Cerebellar cortex (tissue), 1 donor: ENCODE data around the gene NPFFR1.
A peak's percentile ranks its signal among the peaks of the same experiment; 100 is the strongest.
"Not testable (repeated sequence)": the region's sequence is repeated elsewhere in the genome, so short reads cannot be mapped to it uniquely, and the experiment has no call there.

Experiments
- DNase-seq: peaks from one replicate; pipeline ENCODE4 v3.0.0-alpha.2; 2015; ENCODE audit warnings: low spot score

NPFFR1 gene

DNA sequence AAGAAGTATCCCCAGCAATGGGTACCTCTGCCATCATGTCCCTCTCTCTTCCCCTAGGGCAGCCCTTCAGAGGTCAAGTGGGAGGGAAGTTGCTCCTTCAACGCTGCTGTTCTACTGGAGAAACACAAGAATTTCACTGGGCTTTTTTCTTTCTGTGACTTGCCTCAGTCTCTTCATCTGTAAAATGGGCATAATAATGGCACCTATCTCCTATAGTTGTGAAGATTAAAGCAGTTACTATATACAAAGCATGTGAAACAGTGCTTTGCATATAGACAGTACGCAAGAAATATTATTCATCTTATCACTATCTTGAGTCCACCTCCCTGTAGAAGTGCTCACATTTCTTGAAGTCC, 1.6 kb upstream of the NPFFR1 start:
- DNase-seq: no peak

DNA sequence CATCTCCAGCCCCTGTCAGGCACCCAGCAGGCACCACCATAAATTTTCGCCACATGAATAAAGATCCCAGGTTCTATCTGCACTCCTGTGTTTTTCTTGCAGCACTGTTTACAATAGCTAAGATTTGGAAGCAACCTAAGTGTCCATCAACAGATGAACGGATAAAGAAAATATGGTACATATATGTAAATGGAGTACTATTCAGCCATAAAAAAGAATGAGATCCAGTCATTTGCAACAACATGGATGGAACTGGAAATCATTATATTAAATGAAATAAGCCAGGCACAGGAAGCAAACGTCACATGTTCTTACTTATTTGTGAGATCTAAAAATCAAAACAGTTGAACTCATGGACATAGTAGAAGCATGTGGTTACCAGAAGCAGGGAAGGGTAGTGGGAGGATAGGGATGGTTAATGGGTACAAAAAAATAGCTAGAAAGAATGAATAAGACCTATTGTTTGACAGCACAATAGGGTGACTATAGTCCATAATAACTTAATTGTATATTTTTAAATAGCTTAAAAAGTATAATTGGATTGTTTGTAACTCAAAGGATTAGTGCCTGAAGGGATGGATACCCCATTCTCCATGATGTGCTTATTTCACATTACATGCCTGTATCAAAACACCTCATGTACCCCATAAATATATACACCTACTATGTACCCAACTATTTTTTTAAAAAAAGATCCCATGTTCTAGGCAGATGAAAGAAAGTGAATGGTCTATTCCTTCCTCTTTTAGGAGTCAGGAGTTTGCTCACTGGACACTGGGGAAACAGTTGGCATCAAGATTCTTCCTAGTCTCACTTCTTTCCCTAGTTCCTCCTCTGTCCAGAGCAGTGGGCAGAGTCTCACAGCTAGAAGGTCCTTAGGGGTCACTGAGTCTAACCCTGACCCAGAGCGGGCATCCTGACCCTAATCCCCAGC, 1.0 kb upstream of the NPFFR1 start:
- no peak for DNase-seq

GRCh38 chr10:70283071-70283444, 746 bp downstream of the NPFFR1 start:
- no peak for DNase-seq

DNA sequence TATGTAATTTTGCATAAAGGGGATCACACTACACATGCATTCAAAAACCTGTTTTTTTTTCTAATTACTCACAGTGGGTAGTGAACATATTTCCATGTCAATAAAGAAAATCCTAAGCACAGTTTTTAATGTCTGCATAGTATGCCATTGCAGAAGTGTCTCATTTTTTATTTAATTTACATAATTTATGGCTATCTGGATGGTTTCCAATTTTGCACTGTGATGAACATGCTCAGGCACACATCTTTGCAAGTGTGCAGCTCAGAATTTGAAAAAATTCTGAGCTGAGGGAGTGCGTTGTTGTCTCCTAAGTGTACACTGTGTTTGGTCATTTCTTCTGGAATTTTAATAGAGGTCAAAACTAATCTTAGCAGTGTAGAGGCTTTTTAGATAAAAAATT, 2.2 kb downstream of the NPFFR1 start:
- DNase-seq: no peak

DNA sequence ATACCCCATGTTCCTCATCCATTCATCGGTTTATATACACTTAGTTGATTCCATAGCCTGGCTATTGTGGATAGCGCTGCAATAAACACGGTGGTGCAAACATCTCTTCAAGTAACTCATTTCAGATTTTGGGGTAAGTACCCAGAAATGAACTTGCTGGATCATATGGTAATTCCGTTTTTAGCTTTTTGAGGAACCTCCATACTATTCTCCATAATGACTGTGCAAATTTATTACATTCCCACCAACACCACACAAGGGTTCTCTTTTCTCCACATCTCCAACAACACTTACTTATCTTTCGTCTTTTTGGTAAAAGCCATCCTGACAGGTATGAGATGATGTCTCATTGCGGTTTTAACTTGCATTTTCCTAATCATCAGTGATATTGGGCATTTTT, 3.7 kb downstream of the NPFFR1 start:
- no peak for DNase-seq

DNA sequence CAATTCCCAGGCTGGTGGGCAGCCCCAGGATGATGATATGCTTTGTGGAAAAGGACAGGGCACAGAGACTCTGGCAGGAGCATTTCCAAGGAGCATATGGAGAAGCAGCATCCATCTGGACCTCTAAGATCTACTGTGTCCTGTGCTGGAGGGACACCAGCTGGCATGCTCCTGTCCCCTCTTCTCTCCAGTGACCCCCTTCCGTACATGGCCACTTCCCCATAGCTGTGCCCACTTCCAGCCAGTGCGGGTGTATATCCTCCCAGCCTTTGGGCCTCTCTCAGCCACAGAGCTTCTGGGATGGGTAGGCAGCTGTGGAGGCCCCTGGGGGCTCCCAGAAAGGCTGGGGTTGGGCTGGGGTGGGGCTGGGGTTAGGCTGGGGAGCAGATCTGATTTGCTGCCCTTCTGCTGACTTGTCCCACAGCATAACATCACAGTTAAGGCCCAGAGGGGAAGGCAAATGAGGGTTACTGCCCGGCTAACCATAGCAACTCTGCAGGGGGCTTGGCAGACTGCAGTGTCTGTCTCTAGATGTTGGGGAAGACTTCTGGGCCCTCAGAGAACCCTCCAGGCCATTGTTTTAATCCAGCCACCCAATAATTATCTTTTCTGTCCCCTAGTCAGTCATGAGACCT, 6.3 kb downstream of the NPFFR1 start:
- DNase-seq: peak; percentile 95

GRCh38 chr10:70274643-70275042, 9.2 kb downstream of the NPFFR1 start:
- peak; percentile 83 for DNase-seq

- DNase-seq: peak; percentile 39
Measured at GRCh38 chr10:70272925-70273316, 10.9 kb downstream of the NPFFR1 start.

DNA sequence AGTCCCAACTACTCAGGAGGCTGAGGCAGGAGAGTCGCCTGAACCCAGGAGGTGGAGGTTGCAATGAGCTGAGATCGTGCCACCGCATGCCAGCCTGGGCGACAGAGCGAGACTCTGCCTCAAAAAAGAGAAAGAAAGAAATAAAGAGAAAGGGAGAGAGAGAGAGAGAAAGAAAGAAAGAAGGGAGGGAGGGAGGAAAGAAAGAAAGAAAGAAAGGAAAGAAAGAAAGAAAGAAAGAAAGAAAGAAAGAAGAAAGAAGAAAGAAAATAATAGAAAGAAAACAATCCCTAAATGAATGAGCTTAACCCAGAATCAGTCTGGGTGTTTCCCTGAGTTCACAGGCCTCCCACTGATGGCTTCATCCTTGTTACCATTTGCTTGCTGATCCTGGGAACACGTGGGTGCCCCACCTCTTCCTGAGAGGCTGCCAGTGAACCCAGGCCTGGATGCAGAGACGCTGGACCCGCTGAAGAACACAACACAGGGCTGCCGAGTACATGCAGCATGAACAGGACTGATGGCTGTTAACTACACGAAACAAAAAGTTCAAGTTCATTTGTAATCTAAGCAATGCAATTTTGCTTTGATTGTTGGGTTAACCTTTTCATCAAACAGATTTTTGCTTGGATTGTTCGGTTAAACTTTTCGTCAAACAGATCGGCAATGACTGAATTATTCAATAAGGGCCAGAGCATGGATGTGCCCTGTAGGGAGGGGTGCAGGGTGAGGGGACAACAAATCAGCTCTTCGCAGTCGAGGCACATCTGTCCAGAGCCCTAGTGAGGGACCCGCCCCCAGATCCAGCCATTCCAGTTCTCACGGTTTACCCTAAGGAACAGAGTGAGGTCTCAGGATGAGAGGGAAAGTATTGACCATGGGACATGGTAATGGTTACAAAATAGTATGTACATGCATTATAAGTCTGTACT, 11.5 kb downstream of the NPFFR1 start:
- no peak for DNase-seq

- no peak for DNase-seq
Measured at GRCh38 chr10:70270952-70271351, 12.9 kb downstream of the NPFFR1 start.

DNA sequence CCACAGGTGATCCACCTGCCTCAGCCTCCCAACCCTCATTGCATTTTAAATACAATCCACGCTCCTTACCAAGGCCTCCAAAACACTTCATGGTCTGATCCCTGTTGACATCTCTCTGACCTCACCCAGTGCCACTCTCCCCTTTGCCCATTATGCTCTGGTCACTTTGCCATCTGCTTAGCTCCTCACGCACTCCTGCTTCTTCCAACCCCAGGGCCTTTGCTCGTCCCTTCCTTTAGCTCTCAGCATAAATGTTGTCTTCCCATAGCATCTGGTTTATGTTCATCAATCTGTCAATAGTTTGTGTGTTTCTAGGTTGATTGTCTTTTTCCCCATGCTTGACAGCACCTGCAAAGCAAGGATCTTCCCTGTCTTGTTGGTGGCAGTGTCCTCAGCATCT, 14.1 kb downstream of the NPFFR1 start:
- DNase-seq: no peak

- no peak for DNase-seq
Measured at GRCh38 chr10:70268376-70268775, 15.4 kb downstream of the NPFFR1 start.

DNA sequence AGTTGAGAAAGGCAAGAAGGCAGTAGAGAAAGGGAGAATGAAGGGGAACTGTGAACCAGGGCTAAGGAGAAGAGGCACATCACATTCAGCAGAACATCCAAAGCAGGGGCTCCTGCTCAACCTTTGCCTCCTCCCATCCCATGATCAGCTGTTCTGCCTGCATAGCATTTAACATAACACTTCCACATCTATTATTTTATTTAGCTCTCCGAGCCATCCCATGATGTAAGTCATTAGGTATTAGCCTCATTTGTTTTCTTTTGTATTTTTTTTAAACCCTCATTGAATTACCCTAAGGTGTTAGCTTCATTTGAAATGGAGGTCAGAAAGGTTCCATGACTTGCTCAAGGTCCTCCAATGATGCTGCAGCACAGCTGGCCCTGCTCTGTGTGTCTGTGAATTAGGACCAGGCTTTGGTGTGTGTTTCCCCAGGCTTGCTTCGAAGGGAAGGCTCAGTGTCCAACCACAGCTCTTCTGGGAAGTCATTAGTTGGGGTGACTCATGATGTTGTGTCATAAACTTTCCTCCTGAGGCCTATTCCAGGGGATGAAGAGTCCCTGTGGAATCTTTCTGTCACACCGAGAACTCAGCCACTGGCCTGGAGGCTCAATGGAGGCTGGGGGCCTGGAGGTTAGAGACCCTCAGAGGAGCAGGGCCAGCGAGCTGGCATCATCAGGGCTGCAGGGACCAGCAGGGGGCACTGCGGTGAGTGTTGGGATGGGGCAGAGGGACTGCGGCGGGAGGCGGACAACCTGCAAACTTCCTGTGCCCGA, 16.5 kb downstream of the NPFFR1 start:
- no peak for DNase-seq

DNA sequence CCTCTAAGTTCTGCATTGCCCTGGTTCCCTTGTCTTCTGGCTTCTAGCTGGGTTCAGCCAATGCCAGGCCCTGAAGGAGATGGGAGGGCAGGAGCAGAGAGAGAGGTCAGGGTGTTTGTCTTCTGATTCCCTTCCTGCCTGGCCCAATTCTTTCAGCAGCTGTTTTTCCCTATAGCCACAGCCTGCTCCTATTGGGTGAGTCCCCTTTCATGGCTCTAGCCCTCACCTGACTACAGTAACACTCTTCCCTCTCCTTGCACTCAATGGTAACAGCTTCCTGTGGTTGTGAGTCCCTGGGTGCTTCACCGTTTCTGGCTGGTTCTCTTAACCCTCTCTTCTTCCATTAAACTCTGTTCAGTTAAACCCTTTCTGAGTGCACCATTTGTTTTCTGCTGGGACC, 17.1 kb downstream of the NPFFR1 start:
- DNase-seq: no peak

DNA sequence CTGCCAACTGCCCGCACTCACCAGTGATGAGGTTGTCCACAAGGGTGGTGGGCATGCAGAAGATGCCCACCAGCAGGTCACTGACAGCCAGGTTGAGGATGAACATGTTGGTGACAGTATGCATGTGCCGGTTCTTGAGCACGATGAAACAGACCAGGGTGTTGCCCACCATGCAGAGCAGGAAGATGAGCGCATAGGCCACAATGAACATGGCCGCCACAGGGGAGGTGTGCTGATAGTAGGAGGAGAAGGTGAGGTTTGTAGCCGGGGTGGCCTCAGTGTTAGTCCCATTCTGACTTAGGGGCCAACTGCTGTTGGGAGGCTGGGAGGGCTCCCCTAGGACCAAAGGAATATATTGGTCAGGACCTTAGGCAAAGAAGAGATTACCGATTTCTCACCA, 17.7 kb downstream of the NPFFR1 start:
- no peak for DNase-seq

DNA sequence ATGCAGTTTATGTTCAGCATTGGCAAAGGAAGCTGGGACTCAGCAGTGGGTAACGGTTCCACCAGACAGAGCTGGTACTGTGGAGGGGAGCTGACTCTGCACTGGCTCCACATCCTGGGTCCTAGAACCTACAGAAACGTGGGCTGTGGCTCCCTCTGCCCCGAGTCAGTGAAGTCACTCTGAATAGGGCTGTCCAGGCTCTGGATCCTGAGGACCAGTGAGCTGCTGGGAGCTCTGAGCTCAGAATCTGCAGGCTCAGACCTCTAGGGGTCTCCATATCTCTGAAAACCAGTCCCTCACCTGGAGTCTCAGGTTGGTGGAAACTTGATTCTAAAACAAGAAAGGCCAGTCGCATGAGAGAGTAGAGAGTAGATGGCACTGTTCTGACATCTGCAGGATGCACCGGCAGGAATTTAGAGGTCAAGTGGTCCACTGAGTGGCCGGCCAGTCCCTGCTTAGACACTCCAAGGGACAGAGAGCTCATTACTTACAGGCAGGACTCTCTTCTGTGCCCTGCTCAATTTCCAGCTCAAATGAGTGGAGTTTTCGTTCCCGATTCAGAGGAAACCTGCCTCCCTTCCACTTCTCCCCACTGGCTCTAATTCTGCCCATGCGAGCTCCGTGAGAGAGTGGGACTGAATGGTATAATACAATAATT, 18.6 kb downstream of the NPFFR1 start:
- DNase-seq: peak; percentile 79

DNA sequence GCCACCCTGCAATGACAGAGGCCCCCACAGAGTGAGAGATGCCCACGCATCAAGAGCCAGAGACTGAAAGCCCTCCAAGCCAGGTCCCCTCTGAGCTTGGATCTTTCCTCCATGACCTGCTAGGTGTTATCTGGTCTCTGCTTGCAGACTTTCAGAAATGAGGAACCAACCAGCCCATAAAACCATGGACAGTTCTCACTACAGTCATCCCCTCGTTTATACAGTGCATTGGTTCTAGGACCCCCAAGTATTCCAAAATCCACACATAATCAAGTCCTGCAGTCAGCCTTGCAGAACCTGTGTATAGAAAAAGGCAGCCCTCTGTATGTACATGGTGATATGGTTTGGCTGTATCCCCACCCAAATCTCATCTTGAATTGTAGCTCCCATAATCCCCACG, 23.1 kb downstream of the NPFFR1 start:
- DNase-seq: no peak

DNA sequence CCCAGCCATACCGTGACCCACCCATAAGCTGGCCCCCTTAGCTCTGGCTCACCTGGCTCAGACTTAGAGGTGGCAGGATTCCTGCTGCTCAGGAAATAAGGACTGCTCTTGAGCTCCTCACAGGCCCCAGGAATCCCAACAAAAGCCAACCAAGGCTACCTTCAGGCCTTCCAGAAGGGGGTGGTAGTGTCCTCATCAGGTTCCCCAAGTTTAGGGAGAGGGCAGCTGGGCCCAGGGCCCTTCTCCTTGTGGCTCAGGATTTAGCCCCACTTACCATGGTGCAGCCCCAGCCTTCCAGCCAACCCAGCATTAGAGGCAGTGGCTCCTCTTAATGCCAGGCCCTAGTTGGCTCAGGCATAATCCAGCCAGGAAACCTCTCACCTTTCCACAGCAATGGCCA, 23.5 kb downstream of the NPFFR1 start:
- DNase-seq: no peak

- DNase-seq: no peak
Measured at GRCh38 chr10:70258216-70258615, 25.6 kb downstream of the NPFFR1 start.

- not testable (repeated sequence) for DNase-seq
Measured at GRCh38 chr10:70257816-70258215, 26.0 kb downstream of the NPFFR1 start.

GRCh38 chr10:70256463-70256862, 27.3 kb downstream of the NPFFR1 start:
- DNase-seq: no peak
